Liver (tissue), 9 donors: ENCODE results near the gene ATP2A3. TPM values are rescaled to one million over a fixed set of nuclear protein-coding genes. Genes with fewer than 3 reads are reported as not detected.
A peak's percentile ranks its signal among the peaks of the same experiment; 100 is the strongest.

Experiments
- DNase-seq: peaks from one replicate; pipeline ENCODE4 v3.0.0-alpha.2; 2017; ENCODE audit warnings: low spot score
- H3K27ac ChIP-seq, 2 donors: one replicate each; pipeline ENCODE4 v1.7.0; 2013; ENCODE audit warnings: inconsistent platforms in 2 of 2, low read length in 2 of 2, control low read depth in 1 of 2, low read depth in 1 of 2, mild to moderate bottlenecking in 1 of 2
- H3K27me3 ChIP-seq, 4 donors: one replicate each; pipeline versions ENCODE4 v1.6.1 to v1.7.0; 2013; ENCODE audit warnings: low read length in 3 of 4, inconsistent platforms in 1 of 4, mild to moderate bottlenecking in 1 of 4, moderate library complexity in 1 of 4; ENCODE audit not compliant: control insufficient read depth in 4 of 4, insufficient read depth in 4 of 4
- H3K36me3 ChIP-seq, 4 donors: one replicate each; pipeline versions ENCODE4 v1.6.1 to v1.7.0; 2013; ENCODE audit warnings: low read length in 3 of 4, mild to moderate bottlenecking in 3 of 4, low read depth in 1 of 4, moderate library complexity in 1 of 4; ENCODE audit not compliant: control insufficient read depth in 4 of 4, insufficient read depth in 3 of 4
- H3K4me1 ChIP-seq, 4 donors: one replicate each; pipeline versions ENCODE4 v1.6.1 to v1.7.0; 2013; ENCODE audit warnings: low read length in 3 of 4, mild to moderate bottlenecking in 3 of 4, moderate library complexity in 1 of 4; ENCODE audit not compliant: control insufficient read depth in 4 of 4, insufficient read depth in 4 of 4
- H3K4me3 ChIP-seq, 3 donors: one replicate each; pipeline versions ENCODE4 v1.6.1 to v1.7.0; 2013; ENCODE audit warnings: low read length in 3 of 3, control low read depth in 1 of 3, low read depth in 1 of 3, mild to moderate bottlenecking in 1 of 3
- H3K9ac ChIP-seq, 2 donors: one replicate each; pipeline ENCODE4 v1.7.0; 2013; ENCODE audit warnings: low read length in 2 of 2, mild to moderate bottlenecking in 2 of 2, moderate library complexity in 2 of 2, control low read depth in 1 of 2, low read depth in 1 of 2
- H3K9me3 ChIP-seq, 4 donors: one replicate each; pipeline versions ENCODE4 v1.6.1 to v1.7.0; 2013; ENCODE audit warnings: low read length in 3 of 4; ENCODE audit not compliant: control insufficient read depth in 4 of 4
- ATF3 ChIP-seq: IDR thresholded peaks from 2 replicates; pipeline ENCODE4 v1.6.1; 2016; ENCODE audit warnings: antibody characterized with exemption
- EGR1 ChIP-seq, 2 donors: IDR thresholded peaks; 2 replicates each; pipeline ENCODE4 v1.6.1; 2016 to 2018; ENCODE audit warnings: antibody characterized with exemption in 2 of 2, low read depth in 2 of 2
- FOXA1 ChIP-seq: IDR thresholded peaks from 2 replicates; pipeline ENCODE4 v1.6.1; 2016; ENCODE audit warnings: antibody characterized with exemption
- GABPA ChIP-seq, 2 donors: IDR thresholded peaks in 1 of 2; conservative IDR thresholded peaks in 1 of 2; 2 replicates each; pipeline ENCODE4 v1.6.1; 2016; ENCODE audit warnings: antibody characterized with exemption in 2 of 2, mild to moderate bottlenecking in 1 of 2, moderate library complexity in 1 of 2
- JUND ChIP-seq, 2 donors: IDR thresholded peaks; 2 replicates each; pipeline ENCODE4 v1.6.1; 2016; ENCODE audit warnings: antibody characterized with exemption in 2 of 2
- NR2F2 ChIP-seq: IDR thresholded peaks from 2 replicates; pipeline ENCODE4 v1.6.1; 2016; ENCODE audit warnings: antibody characterized with exemption
- RAD21 ChIP-seq, 2 donors: IDR thresholded peaks; 2 replicates each; pipeline ENCODE4 v1.6.1; 2016; ENCODE audit warnings: antibody characterized with exemption in 2 of 2, mild to moderate bottlenecking in 2 of 2
- RXRA ChIP-seq, 2 donors: IDR thresholded peaks; 2 replicates each; pipeline ENCODE4 v1.6.1; 2017 to 2018; ENCODE audit warnings: antibody characterized with exemption in 2 of 2, mild to moderate bottlenecking in 1 of 2
- SP1 ChIP-seq: IDR thresholded peaks from 2 replicates; pipeline ENCODE4 v1.6.1; 2018; ENCODE audit warnings: antibody characterized with exemption, mild to moderate bottlenecking
- YY1 ChIP-seq: IDR thresholded peaks from 2 replicates; pipeline ENCODE4 v1.6.1; 2016; ENCODE audit warnings: antibody characterized with exemption, mild to moderate bottlenecking
- ZBTB33 ChIP-seq: IDR thresholded peaks from 2 replicates; pipeline ENCODE4 v1.6.1; 2016; ENCODE audit warnings: antibody characterized with exemption
- WGBS: extraction: QIAGEN DNeasy Blood & Tissue Kit; methylation state at CpG from one replicate; pipeline ENCODE4 v1.1.7; 2013; 5-methylcytosine and 5-hydroxymethylcytosine counted together
- polyA plus RNA-seq, 2 donors: library from polyadenylated mRNA; stranded (reverse) in 1 of 2; unstranded in 1 of 2; fragments of 200-250 nt in 1 of 2; fragments of >200 nt in 1 of 2; fragmentation: Nextera tagmentation in 1 of 2; extraction: Ambion mirVana in 1 of 2; gene quantifications; one replicate each; pipeline versions ENCODE4 v1.2.1 to v1.2.3, GENCODE V29; 2013 to 2015
- total RNA-seq, 2 donors: library from RNA; depleted of rRNA; stranded (reverse); fragments of >200 nt; gene quantifications; one replicate each; pipeline ENCODE4 v1.2.3, GENCODE V29; 2014
- TF ChIP-seq, protein P1 (sequence below): fragments of 150-350 bp; IDR thresholded peaks from 2 replicates; pipeline ENCODE4 v1.5.1; 2017; ENCODE audit warnings: improper control_type of control experiment, low read depth, low read length; ENCODE audit not compliant: missing input control
- donor health status: healthy.
- donor health status: healthy.
- donor health status: healthy.
- donor health status: healthy.
- donor health status: healthy.

ATP2A3 gene
- total and polyA plus RNA-seq, 4 donors = 1.4 to 17.1 (median 3.2) TPM

GRCh38 chr17:3896108-3896967, 67.9 kb downstream of the ATP2A3 start (continued):
- no peak for TF ChIP-seq ATF3
- TF ChIP-seq EGR1 (IDR thresholded peaks at IDR 0.05; ENCODE audit: low read depth in 2 of 2) = no peak
- TF ChIP-seq RAD21 (IDR thresholded peaks at IDR 0.05) = no peak
- TF ChIP-seq FOXA1 = no peak
- TF ChIP-seq SP1 = no peak
- TF ChIP-seq, protein P1, sequence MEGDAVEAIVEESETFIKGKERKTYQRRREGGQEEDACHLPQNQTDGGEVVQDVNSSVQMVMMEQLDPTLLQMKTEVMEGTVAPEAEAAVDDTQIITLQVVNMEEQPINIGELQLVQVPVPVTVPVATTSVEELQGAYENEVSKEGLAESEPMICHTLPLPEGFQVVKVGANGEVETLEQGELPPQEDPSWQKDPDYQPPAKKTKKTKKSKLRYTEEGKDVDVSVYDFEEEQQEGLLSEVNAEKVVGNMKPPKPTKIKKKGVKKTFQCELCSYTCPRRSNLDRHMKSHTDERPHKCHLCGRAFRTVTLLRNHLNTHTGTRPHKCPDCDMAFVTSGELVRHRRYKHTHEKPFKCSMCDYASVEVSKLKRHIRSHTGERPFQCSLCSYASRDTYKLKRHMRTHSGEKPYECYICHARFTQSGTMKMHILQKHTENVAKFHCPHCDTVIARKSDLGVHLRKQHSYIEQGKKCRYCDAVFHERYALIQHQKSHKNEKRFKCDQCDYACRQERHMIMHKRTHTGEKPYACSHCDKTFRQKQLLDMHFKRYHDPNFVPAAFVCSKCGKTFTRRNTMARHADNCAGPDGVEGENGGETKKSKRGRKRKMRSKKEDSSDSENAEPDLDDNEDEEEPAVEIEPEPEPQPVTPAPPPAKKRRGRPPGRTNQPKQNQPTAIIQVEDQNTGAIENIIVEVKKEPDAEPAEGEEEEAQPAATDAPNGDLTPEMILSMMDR = no peak
- no peak for TF ChIP-seq YY1

DNA sequence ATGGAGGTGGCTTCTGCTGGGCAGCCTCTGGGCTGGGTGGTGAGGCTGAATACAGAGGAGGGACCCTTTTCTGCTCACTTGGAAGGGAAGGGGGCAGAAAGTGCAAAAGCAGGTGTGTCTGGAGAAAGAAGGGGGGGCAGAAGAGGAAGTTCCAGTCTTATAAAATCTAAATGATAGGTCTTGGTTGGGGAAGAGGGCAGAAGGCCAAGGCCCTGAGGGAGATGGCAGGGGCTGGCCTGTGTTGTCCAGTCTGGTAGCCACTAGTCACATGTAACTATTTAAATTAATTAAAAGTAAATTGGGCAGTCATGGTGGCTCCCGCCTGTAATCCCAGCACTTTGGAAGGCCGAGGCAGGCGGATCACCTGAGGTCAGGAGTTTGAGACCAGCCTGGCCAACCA, 68.9 kb downstream of the ATP2A3 start:
- no peaks in the 10 kb centered on the region for H3K27me3 ChIP-seq
- 98% methylated on average over 3 of the region's 3 CpGs for WGBS
- TF ChIP-seq JUND (IDR thresholded peaks at IDR 0.05) (no peak), RXRA (IDR thresholded peaks at IDR 0.05) (no peak), EGR1 (IDR thresholded peaks at IDR 0.05; ENCODE audit: low read depth in 2 of 2) (no peak), ZBTB33 (no peak), SP1 (no peak)
- no peak overlapping the region for H3K9ac ChIP-seq
- H3K4me3 ChIP-seq = no peak overlapping the region
- peaks cover 2 to 19% (median 8%) of the 10 kb centered on the region in 4 donors for H3K4me1 ChIP-seq
- H3K27ac ChIP-seq = no peak overlapping the region
- no peaks in the 10 kb centered on the region for H3K9me3 ChIP-seq
- H3K36me3 ChIP-seq = no peaks in the 10 kb centered on the region
- no peak for DNase-seq

DNA sequence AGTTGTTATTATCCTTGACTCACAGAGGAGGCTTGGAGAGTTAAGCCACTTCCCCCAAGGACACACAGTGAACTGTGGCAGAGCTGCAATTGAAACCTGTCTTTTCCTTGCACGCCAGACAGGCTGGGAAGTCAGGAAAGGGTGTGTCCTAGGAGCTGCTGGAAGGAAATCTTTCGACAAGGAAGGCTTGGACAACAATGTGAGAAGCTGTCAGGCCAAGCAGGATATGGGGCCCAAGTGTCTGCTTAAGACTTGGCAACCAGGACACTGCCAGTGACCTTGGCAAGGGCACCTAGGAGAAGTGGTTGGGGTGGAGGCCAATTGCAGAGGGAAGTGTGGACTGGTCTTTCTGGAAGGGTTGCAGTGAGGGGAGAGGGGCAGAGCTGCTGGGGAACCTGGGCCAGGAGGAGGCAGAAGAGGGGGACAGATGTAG, 69.3 kb downstream of the ATP2A3 start:
- Histone ChIP-seq H3K27ac (no peak overlapping the region), H3K36me3 (no peaks in the 10 kb centered on the region), H3K4me3 (no peak overlapping the region), H3K9ac (no peak overlapping the region), H3K4me1 (peaks cover 2 to 19% (median 8%) of the 10 kb centered on the region in 4 donors), H3K9me3 (no peaks in the 10 kb centered on the region), H3K27me3 (no peaks in the 10 kb centered on the region)
- WGBS = 66% methylated on average over 2 of the region's 2 CpGs
- no peak for TF ChIP-seq GABPA (IDR thresholded peaks at IDR 0.05 in 1 of 2, conservative IDR thresholded peaks at IDR 0.05 in 1 of 2)
- TF ChIP-seq NR2F2 = peak; percentile 84
- TF ChIP-seq SP1 = peak; percentile 35
- DNase-seq = no peak
